HEK293 (cell line): Measurements from ENCODE around the gene MRAP2.
A peak's percentile ranks its signal among the peaks of the same experiment; 100 is the strongest.

ENCODE experiments used
- GLIS1 ChIP-seq: fragments of 450-650 bp; formaldehyde crosslinking; IDR thresholded peaks from 2 replicates; pipeline ENCODE4 v1.5.1; 2016; ENCODE audit warnings: missing biosample characterization, missing genetic modification characterization
- GLIS2 ChIP-seq: fragments of 450-650 bp; formaldehyde crosslinking; IDR thresholded peaks from 2 replicates; pipeline ENCODE4 v1.5.1; 2016; ENCODE audit warnings: missing biosample characterization, missing genetic modification characterization
- MZF1 ChIP-seq: fragments of 450-650 bp; formaldehyde crosslinking; IDR thresholded peaks from 2 replicates; pipeline ENCODE4 v1.5.1; 2017; ENCODE audit warnings: missing biosample characterization, missing genetic modification characterization, borderline replicate concordance
- TRIM28 ChIP-seq: IDR thresholded peaks from 2 replicates; pipeline ENCODE4 v1.6.1; 2011; ENCODE audit warnings: low read length, control low read depth, borderline replicate concordance
- ZBTB17 ChIP-seq: fragments of 450-650 bp; formaldehyde crosslinking; IDR thresholded peaks from 2 replicates; pipeline ENCODE4 v1.5.1; 2016; ENCODE audit warnings: missing biosample characterization, missing genetic modification characterization
- ZBTB20 ChIP-seq: fragments of 450-650 bp; formaldehyde crosslinking; IDR thresholded peaks from 2 replicates; pipeline ENCODE4 v1.5.1; 2016; ENCODE audit warnings: missing biosample characterization, missing genetic modification characterization
- ZBTB48 ChIP-seq: fragments of 450-650 bp; formaldehyde crosslinking; IDR thresholded peaks from 2 replicates; pipeline ENCODE4 v1.5.1; 2016; ENCODE audit warnings: missing biosample characterization, missing genetic modification characterization
- ZEB2 ChIP-seq: fragments of 450-650 bp; formaldehyde crosslinking; IDR thresholded peaks from 2 replicates; pipeline ENCODE4 v1.5.1; 2016; ENCODE audit warnings: missing biosample characterization, missing genetic modification characterization
- ZIC2 ChIP-seq: fragments of 450-650 bp; formaldehyde crosslinking; IDR thresholded peaks from 2 replicates; pipeline ENCODE4 v1.5.1; 2016; ENCODE audit warnings: missing biosample characterization, missing genetic modification characterization
- ZNF223 ChIP-seq: fragments of 450-650 bp; formaldehyde crosslinking; IDR thresholded peaks from 2 replicates; pipeline ENCODE4 v1.5.1; 2016; ENCODE audit warnings: missing biosample characterization, missing genetic modification characterization
- ZNF311 ChIP-seq: fragments of 450-650 bp; formaldehyde crosslinking; IDR thresholded peaks from 2 replicates; pipeline ENCODE4 v1.5.1; 2017; ENCODE audit warnings: missing biosample characterization, missing genetic modification characterization, borderline replicate concordance
- ZNF341 ChIP-seq: fragments of 450-650 bp; formaldehyde crosslinking; IDR thresholded peaks from 2 replicates; pipeline ENCODE4; 2016; ENCODE audit warnings: low read depth, missing biosample characterization, missing genetic modification characterization
- ZNF354C ChIP-seq: fragments of 450-650 bp; formaldehyde crosslinking; IDR thresholded peaks from 2 replicates; pipeline ENCODE4 v1.5.1; 2016; ENCODE audit warnings: missing biosample characterization, missing genetic modification characterization, low read depth, borderline replicate concordance
- ZNF366 ChIP-seq: fragments of 450-650 bp; formaldehyde crosslinking; conservative IDR thresholded peaks from 2 replicates; pipeline ENCODE4 v1.5.1; 2016; ENCODE audit warnings: missing biosample characterization, missing genetic modification characterization
- ZNF394 ChIP-seq: fragments of 450-650 bp; formaldehyde crosslinking; IDR thresholded peaks from 2 replicates; pipeline ENCODE4 v1.5.1; 2016; ENCODE audit warnings: missing biosample characterization, missing genetic modification characterization, mild to moderate bottlenecking, moderate library complexity, borderline replicate concordance
- ZNF423 ChIP-seq: fragments of 450-650 bp; formaldehyde crosslinking; IDR thresholded peaks from 2 replicates; pipeline ENCODE4 v1.5.1; 2016; ENCODE audit warnings: missing biosample characterization, missing genetic modification characterization
- ZNF501 ChIP-seq: fragments of 450-650 bp; formaldehyde crosslinking; IDR thresholded peaks from 2 replicates; pipeline ENCODE4 v1.5.1; 2016; ENCODE audit warnings: missing biosample characterization, missing genetic modification characterization
- ZNF596 ChIP-seq: fragments of 450-650 bp; IDR thresholded peaks from 2 replicates; pipeline ENCODE4 v1.5.0; 2018; ENCODE audit warnings: missing biosample characterization, mild to moderate bottlenecking, missing genetic modification characterization, moderate library complexity
- ZNF600 ChIP-seq: fragments of 450-650 bp; formaldehyde crosslinking; IDR thresholded peaks from 2 replicates; pipeline ENCODE4 v1.5.1; 2016; ENCODE audit warnings: missing biosample characterization, missing genetic modification characterization
- ZNF747 ChIP-seq: fragments of 450-650 bp; formaldehyde crosslinking; IDR thresholded peaks from 2 replicates; pipeline ENCODE4 v1.5.1; 2016; ENCODE audit warnings: missing biosample characterization, missing genetic modification characterization
- ZNF843 ChIP-seq: fragments of 450-650 bp; formaldehyde crosslinking; IDR thresholded peaks from 2 replicates; pipeline ENCODE4 v1.5.1; 2016; ENCODE audit warnings: missing biosample characterization, missing genetic modification characterization
- ZSCAN30 ChIP-seq: fragments of 450-650 bp; IDR thresholded peaks from 2 replicates; pipeline ENCODE4 v1.5.1; 2018; ENCODE audit warnings: missing biosample characterization, mild to moderate bottlenecking, missing genetic modification characterization, moderate library complexity
- TF ChIP-seq, protein P1 (sequence below): fragments of 450-650 bp; formaldehyde crosslinking; IDR thresholded peaks from 2 replicates; pipeline ENCODE4 v1.5.1; 2016; ENCODE audit warnings: missing biosample characterization, missing genetic modification characterization
- TF ChIP-seq, protein P2 (sequence below): fragments of 450-650 bp; formaldehyde crosslinking; IDR thresholded peaks from 2 replicates; pipeline ENCODE4 v1.5.1; 2016; ENCODE audit warnings: missing biosample characterization, missing genetic modification characterization
- TF ChIP-seq, protein P3 (sequence below): fragments of 450-650 bp; formaldehyde crosslinking; IDR thresholded peaks from 2 replicates; pipeline ENCODE4 v1.5.1; 2016; ENCODE audit warnings: missing biosample characterization, missing genetic modification characterization, low read depth
- TF ChIP-seq, protein P4 (sequence below): fragments of 450-650 bp; formaldehyde crosslinking; IDR thresholded peaks from 2 replicates; pipeline ENCODE4 v1.5.1; 2017; ENCODE audit warnings: missing biosample characterization, mild to moderate bottlenecking, missing genetic modification characterization, moderate library complexity

Gene MRAP2

DNA sequence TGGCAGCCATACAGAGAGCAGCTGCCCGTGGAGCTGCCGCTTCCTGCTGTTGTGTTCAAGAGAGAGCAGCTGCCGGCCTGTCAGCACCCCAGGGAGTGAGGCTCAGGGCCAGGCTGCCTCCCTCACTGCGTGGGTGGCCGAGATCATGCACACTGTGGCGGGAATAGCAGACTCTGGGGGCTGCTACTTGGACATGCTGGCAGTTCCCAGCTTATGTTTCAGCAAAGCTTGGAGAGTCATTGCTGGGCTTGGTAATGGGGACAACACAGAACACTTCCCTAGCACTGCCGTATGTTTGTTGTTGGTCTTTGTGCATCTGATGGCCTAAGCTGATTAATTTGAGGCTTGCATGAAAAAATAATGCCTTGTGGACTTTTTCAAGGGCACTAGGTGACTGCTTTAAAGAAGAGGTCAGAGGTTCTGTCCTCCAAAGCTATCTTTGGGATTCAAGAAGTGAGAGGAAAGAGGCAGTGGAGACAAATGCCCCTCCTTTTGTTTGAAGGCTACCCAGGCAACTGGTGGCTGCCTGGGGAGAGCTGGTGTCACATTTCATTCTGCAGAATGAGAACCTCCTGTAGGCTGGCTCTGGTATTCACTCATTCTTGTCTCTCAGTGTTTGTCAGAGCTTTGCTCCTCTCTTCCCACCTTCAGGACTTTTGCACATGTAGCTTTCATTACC is 18.8 kb downstream of the MRAP2 start (continued):
- TF ChIP-seq ZNF354C (tag by site-specific recombination) = no peak
- 0 out of 2 replicates have a peak, but pooled peaks have one; percentile 22 for TF ChIP-seq ZNF366
- TF ChIP-seq ZNF394 = peak; percentile 76; the same call in 1 of the 2 replicates
- TF ChIP-seq, protein P1, sequence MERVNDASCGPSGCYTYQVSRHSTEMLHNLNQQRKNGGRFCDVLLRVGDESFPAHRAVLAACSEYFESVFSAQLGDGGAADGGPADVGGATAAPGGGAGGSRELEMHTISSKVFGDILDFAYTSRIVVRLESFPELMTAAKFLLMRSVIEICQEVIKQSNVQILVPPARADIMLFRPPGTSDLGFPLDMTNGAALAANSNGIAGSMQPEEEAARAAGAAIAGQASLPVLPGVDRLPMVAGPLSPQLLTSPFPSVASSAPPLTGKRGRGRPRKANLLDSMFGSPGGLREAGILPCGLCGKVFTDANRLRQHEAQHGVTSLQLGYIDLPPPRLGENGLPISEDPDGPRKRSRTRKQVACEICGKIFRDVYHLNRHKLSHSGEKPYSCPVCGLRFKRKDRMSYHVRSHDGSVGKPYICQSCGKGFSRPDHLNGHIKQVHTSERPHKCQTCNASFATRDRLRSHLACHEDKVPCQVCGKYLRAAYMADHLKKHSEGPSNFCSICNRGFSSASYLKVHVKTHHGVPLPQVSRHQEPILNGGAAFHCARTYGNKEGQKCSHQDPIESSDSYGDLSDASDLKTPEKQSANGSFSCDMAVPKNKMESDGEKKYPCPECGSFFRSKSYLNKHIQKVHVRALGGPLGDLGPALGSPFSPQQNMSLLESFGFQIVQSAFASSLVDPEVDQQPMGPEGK (tag by site-specific recombination) = peak; percentile 80
- TF ChIP-seq, protein P2, sequence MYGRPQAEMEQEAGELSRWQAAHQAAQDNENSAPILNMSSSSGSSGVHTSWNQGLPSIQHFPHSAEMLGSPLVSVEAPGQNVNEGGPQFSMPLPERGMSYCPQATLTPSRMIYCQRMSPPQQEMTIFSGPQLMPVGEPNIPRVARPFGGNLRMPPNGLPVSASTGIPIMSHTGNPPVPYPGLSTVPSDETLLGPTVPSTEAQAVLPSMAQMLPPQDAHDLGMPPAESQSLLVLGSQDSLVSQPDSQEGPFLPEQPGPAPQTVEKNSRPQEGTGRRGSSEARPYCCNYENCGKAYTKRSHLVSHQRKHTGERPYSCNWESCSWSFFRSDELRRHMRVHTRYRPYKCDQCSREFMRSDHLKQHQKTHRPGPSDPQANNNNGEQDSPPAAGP (tag by site-specific recombination) = no peak
- TF ChIP-seq ZIC2 = peak; percentile 96
- TF ChIP-seq ZNF311 (tag by site-specific recombination) = no peak
- 0 out of 2 replicates have a peak, but pooled peaks have one; percentile 44 for TF ChIP-seq ZNF596 (tag by site-specific recombination)
- peak; percentile 96 for TF ChIP-seq TRIM28
- peak; percentile 91 for TF ChIP-seq GLIS1 (tag by site-specific recombination)
- TF ChIP-seq ZBTB48 (tag by site-specific recombination) = peak; percentile 16; the same call in 1 of the 2 replicates
- peak; percentile 86 for TF ChIP-seq ZNF600
- no peak for TF ChIP-seq ZNF223 (tag by site-specific recombination)
- TF ChIP-seq ZSCAN30 (tag by site-specific recombination) = peak; percentile 53
- TF ChIP-seq GLIS2 (tag by site-specific recombination) = peak; percentile 75
- peak; percentile 56; the same call in 1 of the 2 replicates for TF ChIP-seq ZNF501 (tag by site-specific recombination)
- TF ChIP-seq ZBTB20 (tag by site-specific recombination) = peak; percentile 22; the same call in 1 of the 2 replicates
- no peak for TF ChIP-seq ZNF843 (tag by site-specific recombination)
- peak; percentile 63 for TF ChIP-seq ZBTB17 (tag by site-specific recombination)
- no peak for TF ChIP-seq ZNF747 (tag by site-specific recombination)
- TF ChIP-seq ZNF423 (tag by site-specific recombination) = peak; percentile 90
- TF ChIP-seq, protein P3, sequence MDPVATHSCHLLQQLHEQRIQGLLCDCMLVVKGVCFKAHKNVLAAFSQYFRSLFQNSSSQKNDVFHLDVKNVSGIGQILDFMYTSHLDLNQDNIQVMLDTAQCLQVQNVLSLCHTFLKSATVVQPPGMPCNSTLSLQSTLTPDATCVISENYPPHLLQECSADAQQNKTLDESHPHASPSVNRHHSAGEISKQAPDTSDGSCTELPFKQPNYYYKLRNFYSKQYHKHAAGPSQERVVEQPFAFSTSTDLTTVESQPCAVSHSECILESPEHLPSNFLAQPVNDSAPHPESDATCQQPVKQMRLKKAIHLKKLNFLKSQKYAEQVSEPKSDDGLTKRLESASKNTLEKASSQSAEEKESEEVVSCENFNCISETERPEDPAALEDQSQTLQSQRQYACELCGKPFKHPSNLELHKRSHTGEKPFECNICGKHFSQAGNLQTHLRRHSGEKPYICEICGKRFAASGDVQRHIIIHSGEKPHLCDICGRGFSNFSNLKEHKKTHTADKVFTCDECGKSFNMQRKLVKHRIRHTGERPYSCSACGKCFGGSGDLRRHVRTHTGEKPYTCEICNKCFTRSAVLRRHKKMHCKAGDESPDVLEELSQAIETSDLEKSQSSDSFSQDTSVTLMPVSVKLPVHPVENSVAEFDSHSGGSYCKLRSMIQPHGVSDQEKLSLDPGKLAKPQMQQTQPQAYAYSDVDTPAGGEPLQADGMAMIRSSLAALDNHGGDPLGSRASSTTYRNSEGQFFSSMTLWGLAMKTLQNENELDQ (tag by site-specific recombination) = no peak
- 0 out of 2 replicates have a peak, but pooled peaks have one; percentile 41 for TF ChIP-seq ZEB2 (tag by site-specific recombination)
- TF ChIP-seq ZNF341 (tag by site-specific recombination) = peak; percentile 91
- TF ChIP-seq, protein P4, sequence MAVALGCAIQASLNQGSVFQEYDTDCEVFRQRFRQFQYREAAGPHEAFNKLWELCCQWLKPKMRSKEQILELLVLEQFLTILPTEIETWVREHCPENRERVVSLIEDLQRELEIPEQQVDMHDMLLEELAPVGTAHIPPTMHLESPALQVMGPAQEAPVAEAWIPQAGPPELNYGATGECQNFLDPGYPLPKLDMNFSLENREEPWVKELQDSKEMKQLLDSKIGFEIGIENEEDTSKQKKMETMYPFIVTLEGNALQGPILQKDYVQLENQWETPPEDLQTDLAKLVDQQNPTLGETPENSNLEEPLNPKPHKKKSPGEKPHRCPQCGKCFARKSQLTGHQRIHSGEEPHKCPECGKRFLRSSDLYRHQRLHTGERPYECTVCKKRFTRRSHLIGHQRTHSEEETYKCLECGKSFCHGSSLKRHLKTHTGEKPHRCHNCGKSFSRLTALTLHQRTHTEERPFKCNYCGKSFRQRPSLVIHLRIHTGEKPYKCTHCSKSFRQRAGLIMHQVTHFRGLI (tag by site-specific recombination) = peak; percentile 64; the same call in 1 of the 2 replicates
- TF ChIP-seq MZF1 = peak; percentile 54; the same call in 1 of the 2 replicates
